ENCODE data around the gene SDHB. TPM values are rescaled to one million over a fixed set of nuclear protein-coding genes. Genes with fewer than 3 reads are reported as not detected.

SDHB gene
- total RNA-seq, 4 donors from 2014 or later: 79.6 to 130 (median 86.3) TPM

GRCh38 chr1:17069452-17070162, 15.8 kb upstream of the SDHB start:
- Histone ChIP-seq H3K36me3 (no peaks in the 10 kb centered on the region), H3K4me1 (no peaks in the 10 kb centered on the region), H3K27me3 (peaks cover 0 to 2% of the 10 kb centered on the region in 2 donors), H3K9me3 (peaks cover 0 to 9% (median 0%) of the 10 kb centered on the region in 4 donors), H3K27ac (no peak overlapping the region), H3K4me3 (no peak overlapping the region)
- no peak for DNase-seq (ENCODE audit: low spot score in 2 of 2)
- TF ChIP-seq POLR2A (IDR thresholded peaks at IDR 0.05) (no peak), EP300 (IDR thresholded peaks at IDR 0.05) (no peak), CTCF (IDR thresholded peaks at IDR 0.05) (no peak)
- WGBS, 2 donors: 93 to 96% methylated on average over 6 of the region's 6 CpGs

GRCh38 chr1:17068789-17069188, 15.0 kb upstream of the SDHB start:
- Histone ChIP-seq H3K9me3 (peaks cover 0 to 9% (median 0%) of the 10 kb centered on the region in 4 donors), H3K27ac (no peak overlapping the region), H3K36me3 (no peaks in the 10 kb centered on the region), H3K4me3 (no peak overlapping the region), H3K4me1 (no peaks in the 10 kb centered on the region), H3K27me3 (peaks cover 0 to 2% of the 10 kb centered on the region in 2 donors)
- TF ChIP-seq POLR2A (IDR thresholded peaks at IDR 0.05): no peak
- no peak for TF ChIP-seq CTCF (IDR thresholded peaks at IDR 0.05)
- no peak for TF ChIP-seq EP300 (IDR thresholded peaks at IDR 0.05)
- DNase-seq (ENCODE audit: low spot score in 2 of 2): no peak
- WGBS, 2 donors: 77 to 80% methylated on average over 12 of the region's 12 CpGs

GRCh38 chr1:17067465-17068240, 13.8 kb upstream of the SDHB start:
- TF ChIP-seq POLR2A (IDR thresholded peaks at IDR 0.05) (no peak), CTCF (IDR thresholded peaks at IDR 0.05) (no peak), EP300 (IDR thresholded peaks at IDR 0.05) (no peak)
- Histone ChIP-seq H3K4me3 (no peak overlapping the region), H3K27me3 (peaks cover 0 to 2% of the 10 kb centered on the region in 2 donors), H3K4me1 (no peaks in the 10 kb centered on the region), H3K36me3 (no peaks in the 10 kb centered on the region), H3K27ac (no peak overlapping the region), H3K9me3 (peaks cover 0 to 9% (median 0%) of the 10 kb centered on the region in 4 donors)
- DNase-seq (ENCODE audit: low spot score in 2 of 2): no peak
- WGBS, 2 donors: 71 to 80% methylated on average over 10 of the region's 10 CpGs

DNA sequence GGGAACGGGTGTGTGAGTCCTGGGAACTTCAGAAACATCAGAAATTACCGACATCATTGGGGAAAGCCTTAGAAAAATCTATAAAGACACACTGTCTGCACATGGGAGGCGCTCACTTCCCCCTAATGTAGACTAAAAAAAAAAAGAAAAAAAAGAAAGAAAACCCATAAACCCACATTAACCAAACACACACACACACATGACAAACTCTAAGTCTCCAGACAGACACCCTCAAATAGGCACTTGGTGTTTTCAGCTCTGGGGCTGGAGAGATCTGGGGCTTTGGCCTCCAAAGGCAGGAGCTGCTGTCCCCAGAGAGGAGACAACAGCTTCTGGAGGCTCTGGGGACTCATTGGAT, 13.2 kb upstream of the SDHB start:
- WGBS, 2 donors: 75 to 87% methylated on average over 3 of the region's 3 CpGs

More for the DNA sequence above, 13.2 kb upstream of the SDHB start:
- no peaks in the 10 kb centered on the region for H3K36me3 ChIP-seq
- H3K27me3 ChIP-seq: peaks cover 0 to 2% of the 10 kb centered on the region in 2 donors
- TF ChIP-seq CTCF (IDR thresholded peaks at IDR 0.05): no peak
- no peak for TF ChIP-seq POLR2A (IDR thresholded peaks at IDR 0.05)
- TF ChIP-seq EP300 (IDR thresholded peaks at IDR 0.05): no peak
- no peak for DNase-seq (ENCODE audit: low spot score in 2 of 2)
- H3K4me3 ChIP-seq: no peak overlapping the region
- peaks cover 0 to 9% (median 0%) of the 10 kb centered on the region in 4 donors for H3K9me3 ChIP-seq
- H3K27ac ChIP-seq: no peak overlapping the region
- no peaks in the 10 kb centered on the region for H3K4me1 ChIP-seq

All from tibial nerve (tissue), 4 donors.